Renal cortex interstitium (tissue), 11 donors: ENCODE data around the gene ADARB1. TPM values are rescaled to one million over a fixed set of nuclear protein-coding genes. Genes with fewer than 3 reads are reported as not detected.

Experiments used
- DNase-seq, 11 donors: peaks; one replicate each; pipeline ENCODE4 v3.0.0-alpha.2; 2013; ENCODE audit warnings: low read depth in 9 of 11, low spot score in 4 of 11; ENCODE audit errors: extremely low read depth in 1 of 11
- polyA plus RNA-seq, 3 donors: library from polyadenylated mRNA; unstranded; fragments of 120-200 nt; gene quantifications; one replicate each; pipeline ENCODE4 v1.2.1, GENCODE V29; 2013; ENCODE audit not compliant: insufficient read length in 3 of 3

Gene ADARB1
- polyA plus RNA-seq, 3 donors = 15.2 to 22.2 (median 17.6) TPM

DNA sequence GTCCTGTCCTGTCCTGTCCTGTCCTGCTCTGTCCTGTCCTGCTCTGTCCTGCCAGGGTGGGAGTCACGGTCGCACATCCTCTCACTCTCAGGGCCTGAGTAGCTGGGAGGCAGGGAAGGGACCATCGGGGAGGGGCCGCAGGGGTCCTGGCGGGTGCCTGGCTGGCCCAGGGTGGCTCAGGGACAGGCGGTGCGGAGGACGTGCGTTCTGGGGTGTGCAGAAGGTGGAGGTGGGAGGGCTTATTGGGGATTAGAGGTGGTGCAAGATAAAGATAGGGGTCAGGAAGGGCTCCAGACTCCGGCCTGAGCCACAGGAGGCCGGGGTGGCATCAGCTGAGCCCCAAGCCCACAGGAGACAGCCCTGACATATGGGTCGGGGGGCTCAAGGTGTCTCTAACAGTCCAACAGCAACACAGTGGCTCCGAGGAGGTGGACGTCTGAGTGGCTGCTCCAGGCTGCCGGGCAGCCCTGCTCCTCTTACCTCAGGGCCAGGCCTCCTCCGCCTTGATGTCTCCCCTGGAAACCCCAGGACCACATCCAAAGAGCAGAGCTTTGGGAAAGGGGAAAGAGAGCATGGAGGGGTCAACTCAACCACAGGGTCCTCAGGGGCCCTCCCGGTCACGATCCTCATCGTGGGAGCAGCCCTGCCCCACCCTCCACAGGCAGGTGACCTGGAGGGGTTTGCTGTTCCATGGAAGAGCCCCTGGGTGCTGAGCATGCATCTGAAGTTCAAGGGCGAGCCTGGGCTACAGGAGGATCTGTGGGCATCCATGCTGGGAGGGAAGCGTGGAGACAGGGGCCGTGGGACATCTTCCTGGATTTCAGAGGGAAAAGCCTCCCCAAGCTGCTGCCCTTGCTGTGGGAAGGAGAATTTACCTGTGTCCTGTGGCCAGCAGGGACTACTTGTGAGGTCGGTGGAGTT, 39.6 kb upstream of the ADARB1 start:
- no peak for DNase-seq

DNA sequence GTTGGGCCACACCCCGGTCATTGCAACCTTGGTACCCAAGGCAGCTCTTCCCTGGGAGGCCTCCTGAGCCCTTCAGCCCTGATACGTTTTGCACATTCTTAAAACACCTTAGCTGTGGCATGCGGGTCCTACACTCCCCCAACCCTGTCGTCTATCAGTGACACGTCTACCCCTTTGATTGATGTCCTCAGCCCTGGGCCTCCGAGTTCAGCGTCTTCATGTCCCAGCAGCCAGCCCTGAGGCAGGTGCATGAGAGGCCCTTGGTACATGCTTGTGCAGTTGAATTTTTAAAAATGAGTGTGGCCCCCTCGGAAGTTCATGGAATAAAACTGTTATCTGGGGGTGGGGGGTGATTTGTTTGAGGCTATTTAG, 38.9 kb upstream of the ADARB1 start:
- no peak for DNase-seq

DNA sequence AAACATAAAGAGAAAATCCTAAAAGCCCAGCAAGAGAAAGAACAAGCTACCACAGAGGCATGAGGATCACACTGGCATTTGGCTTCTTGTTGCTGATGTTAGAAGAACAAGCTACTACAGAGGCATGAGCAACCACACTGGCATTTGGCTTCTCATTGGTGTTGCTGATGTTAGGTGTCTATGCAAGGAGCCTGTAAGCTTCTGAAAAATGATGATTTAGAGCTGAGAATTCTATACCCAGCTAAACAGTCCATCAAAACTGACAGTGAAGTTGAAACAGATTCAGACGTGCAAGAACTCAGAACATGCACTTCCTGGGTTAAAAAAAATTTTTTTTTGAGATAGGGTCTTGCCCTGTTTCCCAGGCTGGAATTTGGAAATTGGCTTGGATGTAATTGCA, 37.8 kb upstream of the ADARB1 start:
- DNase-seq = no peak

DNA sequence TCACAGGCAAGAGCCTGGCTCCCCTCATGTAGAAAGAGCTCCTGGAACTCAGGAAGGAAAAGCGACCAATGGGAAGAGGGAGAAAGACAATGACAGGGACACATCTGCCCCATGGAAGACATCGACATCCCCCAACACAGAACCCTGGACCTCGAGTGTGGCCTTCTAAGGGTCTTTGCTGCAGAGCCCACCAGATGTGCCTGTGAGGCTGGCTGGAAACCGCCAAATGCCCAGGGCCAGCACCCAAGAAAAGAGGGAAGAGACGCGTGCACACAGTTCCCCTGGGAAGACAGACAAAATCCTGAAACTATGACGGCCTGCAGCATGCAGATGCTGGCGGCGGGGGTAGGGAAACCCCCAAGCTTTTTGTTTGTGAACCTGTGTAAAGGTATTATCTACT, 36.4 kb upstream of the ADARB1 start:
- no peak for DNase-seq

DNA sequence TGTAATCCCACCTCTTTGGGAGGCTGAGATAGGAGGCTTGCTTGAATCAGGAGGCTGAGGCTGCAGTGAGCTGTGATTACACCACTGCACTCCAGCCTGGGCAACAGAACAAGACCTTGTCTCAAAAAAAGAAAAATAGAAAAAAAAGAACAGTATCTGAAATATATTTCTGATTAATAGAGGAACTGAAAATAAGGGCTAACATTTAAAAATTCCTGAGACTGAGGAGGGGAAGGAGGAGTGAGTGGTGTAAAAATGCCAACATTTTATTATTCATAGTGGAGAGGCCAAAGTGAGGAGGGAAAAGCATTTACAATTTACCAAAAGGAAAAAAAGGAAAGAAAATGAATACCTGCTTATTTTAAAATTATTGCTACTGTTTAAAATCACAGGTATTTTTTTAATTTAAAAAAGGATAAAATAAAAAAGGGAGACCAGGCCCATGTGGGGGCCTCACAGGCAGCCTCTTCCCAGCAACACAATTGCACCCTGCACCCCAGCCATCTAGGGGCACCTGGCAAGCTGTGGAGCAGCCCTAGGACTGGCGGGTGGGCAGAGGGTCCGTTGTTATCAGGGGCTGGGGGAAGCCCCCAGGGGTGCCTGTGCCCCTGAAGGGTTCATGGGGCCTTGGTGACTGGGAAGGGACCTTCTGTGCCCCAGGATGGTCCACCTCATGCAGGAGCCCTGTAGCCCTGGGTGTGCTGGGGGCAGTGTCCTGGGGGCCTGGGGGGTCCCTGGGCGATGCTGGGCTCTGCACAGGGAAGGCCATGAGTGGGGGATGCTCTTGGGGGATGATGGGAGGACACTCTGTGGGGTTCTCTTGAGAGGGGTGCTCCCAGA, 34.8 kb upstream of the ADARB1 start:
- DNase-seq = no peak

DNA sequence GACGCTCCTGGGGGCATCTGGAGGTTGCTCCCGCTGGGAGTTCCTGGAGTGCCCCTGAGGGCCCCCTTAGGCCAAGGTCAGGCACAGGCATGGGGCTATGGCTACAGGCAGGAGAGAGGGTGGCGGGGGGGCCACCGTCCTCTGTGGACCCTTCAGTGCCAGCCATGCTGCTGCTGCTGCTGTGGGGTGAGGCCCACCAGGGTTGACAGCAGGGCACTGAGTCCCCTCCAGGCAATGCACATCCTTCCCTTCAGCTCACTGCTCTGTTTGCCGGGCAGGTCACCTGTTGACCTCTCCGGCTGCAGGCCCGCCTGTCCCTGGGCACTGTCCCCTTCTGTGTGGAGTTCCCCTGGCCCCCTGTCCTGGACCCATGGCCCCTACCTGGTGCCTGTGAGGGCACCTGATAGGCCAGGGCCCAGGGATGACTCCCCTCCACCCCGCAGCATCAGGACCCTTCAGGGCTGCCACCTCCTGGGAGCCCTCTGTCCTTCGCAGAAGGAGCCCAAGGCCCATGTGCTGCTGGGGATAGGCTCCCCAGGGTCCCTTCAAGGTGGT, 34.1 kb upstream of the ADARB1 start:
- DNase-seq = no peak

DNA sequence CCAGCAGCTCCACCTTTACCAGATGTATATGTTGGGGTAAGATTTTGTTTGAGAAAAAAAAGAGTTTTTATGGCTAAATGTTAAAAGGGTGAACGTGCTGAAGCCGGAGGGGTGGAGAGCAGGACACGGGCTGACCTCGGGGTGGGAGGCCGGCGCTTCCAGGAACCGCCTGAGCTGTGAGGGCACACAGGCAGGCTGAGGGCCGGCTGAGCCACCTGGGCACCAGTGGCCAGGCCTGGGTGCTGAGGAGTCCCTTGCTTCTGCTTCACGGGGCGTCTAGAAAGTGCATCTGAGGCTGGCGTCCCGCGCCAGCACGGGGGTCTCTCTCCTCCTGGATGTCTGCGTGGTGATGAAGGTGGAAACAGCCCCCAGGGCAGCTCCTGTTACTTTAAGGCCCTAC, 33.6 kb upstream of the ADARB1 start:
- no peak for DNase-seq

DNA sequence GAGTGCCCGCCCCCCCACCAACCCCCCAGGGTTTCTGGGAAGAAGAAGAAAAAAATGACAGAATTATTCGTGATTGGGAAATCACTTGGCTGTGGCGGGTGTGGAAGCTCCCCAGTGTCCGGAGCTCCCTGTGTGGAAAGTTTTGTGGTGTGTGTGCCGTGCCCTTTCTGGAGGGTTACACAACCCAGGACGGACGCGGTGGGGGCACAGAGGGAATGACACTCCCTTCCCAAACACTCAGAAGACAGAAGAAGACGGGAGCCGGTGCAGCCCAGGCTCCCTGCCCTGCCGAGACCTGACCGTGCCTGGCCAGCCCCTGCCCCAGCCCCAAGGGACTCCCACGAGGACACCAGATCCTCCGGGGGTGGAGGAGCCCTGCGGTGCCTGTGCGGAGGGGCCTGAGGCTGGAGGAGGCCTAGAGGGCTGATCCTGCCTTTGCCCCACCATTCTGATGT, 33.0 kb upstream of the ADARB1 start:
- no peak for DNase-seq

DNA sequence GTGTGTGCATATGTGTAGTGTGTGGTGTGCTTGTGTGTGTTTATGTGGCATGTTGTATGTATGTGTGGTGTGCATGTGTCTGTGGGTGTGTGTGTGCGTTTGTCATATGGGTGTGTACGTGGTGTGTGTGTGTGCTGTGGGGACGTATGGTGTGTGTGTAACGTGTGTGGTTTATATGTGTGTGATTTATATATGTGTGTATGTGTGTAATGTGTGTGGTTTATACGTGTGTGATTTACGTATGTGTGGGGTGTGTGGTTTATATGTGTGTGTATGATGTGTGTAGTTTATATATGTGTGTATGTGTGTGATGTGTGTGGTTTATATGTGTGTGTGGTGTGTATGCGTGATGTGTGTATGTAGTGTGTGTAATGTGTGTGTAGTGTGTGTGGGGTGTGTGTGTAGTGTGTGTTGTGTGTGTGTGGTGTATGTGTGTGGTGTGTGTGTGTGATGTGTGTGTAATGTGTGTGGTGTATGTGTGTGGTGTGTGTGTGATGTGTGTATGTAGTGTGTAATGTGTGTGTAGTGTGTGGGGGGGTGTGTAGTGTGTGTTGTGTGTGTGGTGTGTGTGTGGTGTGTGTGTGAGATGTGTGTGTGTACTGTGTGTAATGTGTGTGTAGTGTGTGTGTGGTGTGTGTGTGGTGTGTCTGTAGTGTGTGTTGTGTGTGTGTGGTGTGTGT, 32.3 kb upstream of the ADARB1 start:
- no peak for DNase-seq

DNA sequence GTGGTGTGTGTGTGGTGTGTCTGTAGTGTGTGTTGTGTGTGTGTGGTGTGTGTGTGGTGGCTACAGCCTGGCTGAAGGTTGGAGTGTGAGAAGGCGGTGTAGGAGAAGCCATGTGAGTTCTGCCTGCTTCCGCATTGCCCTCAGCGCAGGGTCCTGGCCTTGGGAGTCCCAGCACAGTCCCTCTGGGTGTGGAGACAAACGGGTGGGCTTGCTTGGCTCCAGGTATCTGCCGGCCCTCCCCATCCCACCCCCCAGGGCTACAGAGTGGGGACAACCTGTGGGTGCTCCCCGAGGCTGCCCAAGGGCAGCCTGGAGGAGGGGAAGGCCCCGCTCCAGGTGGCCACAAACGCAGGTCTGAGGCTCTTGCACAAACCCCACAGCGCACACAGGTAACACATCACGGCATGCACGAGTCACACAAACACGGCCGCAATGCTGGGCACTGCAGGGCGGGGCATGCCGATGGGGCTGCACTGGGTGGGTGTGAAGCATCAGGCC, 31.7 kb upstream of the ADARB1 start:
- no peak for DNase-seq

DNA sequence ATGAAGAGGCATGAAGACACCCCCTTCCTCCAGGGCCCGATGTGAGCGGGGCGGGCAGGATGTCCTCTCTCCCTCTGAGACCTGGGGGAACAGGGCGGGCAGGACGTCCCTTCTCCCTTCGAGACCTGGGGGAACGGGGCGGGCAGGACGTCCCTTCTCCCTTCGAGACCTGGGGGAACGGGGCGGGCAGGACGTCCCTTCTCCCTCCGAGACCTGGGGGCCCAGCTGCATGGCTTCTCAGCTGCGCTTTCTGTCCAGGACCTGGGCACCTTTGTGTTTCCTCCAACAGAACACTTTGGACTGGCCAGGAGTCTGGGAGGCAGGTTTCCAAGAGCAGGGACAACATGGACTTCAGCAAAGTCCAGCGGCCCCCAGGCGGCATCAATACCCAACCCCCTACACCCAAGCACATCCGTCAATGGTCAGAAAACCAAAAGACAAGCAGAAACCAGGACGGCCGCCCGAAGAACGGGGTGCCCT, 30.8 kb upstream of the ADARB1 start:
- no peak for DNase-seq

DNA sequence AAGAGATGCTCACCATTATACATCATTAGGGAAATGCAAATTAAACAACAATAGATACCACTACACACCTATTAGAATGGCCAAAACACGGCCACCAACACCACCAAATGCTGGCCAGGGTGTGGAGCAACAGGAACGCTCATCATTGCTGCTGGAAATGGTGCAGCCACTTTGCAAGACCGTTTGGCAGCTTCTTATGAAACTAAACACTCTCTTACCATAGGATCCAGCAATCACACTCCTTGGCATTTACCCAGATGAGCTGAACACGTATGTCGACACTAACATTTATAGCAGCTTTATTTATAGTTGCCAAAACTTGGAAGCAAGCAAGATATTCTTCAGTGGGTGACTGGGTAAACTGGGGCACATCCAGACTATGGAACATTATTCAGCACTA, 28.9 kb upstream of the ADARB1 start:
- no peak for DNase-seq

DNA sequence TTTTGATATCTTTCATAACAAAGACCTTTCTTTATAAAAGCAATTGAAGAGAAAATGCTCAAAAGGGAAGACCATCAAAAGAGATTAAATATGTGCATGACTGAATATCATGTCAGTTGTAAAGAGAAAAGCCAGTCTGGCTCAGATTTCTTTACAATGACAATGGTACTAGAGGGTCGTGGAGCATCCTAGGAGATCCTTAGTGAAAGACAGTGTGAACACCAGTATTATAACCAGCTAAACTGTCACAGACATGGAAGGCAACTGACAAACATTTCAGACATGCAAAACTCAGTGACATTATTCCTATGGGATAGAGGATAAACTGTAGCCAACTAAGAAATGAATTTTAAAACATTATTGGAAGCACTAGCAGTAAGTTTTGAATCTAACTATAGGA, 27.1 kb upstream of the ADARB1 start:
- no peak for DNase-seq

DNA sequence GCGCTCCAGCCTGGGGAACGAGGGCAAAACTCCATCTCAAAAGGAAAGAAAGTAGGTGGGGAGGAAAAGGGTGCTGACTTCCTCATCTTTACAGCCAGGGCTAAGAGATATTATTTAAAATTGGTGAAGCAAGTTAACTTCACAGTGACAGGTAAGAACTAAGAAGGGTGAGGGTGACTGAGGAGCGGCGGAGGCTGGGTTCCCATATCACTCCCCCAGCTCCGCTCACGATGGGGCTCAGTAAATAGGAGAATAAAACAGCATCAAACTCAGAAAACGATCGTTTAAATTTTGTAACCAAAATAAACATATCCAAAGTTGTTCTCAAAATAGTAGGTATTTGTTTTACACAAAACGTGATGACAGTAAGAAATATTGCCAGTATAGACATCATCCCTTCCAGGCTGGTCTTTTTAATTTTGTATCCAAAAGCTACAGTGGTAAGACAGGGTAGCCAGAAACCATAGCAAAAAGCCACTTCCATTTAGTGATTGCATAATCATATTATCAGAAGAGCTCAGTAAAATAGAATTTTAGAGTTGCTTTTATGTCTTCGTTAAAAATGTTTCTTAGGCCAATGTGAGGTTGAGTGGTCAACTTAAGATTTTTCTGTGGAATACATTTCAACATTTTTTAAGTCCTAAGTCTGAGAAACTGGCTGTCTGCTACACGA, 26.2 kb upstream of the ADARB1 start:
- DNase-seq = no peak

DNA sequence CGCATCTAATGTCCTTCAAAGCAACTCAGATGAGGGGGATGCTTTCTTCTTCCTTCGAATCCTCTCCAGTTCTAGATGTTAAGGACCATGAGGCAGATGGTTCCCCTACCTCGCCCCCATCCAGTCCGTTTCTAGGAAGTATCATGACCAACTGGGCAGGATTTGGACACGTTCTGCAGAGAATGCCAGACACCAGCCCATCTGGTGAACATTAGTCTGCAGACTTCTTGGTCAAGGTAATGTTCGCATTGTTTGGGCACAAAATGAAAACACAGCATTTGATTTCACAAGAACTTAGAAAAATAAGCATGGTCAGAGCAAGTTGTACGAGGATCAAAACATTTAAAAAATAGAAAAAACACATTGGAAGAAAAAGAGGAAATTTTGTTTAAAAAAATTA, 25.4 kb upstream of the ADARB1 start:
- DNase-seq = no peak

DNA sequence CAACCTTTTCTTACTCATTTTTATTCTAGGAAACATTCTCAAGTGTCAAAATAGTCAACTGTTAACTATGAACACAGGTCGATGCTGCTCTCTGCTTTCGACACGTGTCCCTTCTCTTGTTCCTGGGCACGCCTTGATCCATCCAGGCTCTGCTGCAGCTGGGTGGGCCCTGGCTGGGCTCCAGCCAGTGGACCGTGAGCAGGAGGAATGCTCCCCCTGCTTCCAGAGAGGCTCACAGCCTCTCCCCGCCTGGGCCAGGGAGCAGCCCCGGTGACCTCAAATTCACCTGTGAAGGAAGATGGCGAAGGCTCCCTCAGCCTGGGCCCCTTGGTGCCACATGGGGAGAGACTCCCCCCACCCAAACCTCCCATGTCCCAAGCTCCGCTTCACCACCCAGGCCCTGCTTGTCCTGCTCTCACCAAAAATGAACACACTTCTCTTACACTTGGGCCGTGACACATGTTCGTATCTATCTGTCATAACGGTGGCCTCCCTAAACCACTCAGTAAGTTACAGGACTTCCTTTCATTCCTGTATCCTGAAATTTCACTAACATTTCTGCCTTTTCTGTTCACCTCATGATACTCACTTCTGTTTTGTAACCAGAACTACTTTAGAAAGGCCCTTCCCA, 24.6 kb upstream of the ADARB1 start:
- DNase-seq = peak in 1 of 11 donors; percentile 55

DNA sequence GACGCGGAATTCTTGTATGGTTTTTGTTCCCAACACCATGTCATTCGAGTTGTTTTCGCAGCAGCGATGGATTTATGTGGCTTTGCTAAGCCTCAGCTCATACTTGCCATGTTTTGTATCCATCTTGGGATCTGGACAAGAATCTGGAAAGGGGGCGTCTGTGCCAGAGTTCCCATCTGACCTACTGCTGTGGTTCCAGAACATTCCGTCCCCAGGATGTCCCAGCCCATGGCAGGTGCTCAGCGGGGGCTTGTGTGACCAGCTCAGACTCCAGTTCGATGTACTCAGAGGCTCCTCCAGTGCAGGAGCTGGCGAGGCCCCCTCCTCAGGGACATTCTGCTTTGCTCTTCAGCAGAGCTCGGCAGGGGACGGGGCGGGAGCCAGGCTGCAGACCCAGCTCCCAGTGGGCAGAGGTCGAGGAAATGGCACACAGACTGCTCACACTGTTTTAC, 24.0 kb upstream of the ADARB1 start:
- DNase-seq = no peak
